CD4-positive, alpha-beta T cell treated with Interleukin-21 for 1 hour (primary cell): Measurements from ENCODE around the gene ABHD12.
"Not testable (repeated sequence)": the region's sequence is repeated elsewhere in the genome, so short reads cannot be mapped to it uniquely, and the experiment has no call there.

ENCODE experiments used
- DNase-seq: peaks from one replicate; pipeline ENCODE4 v3.0.0-alpha.2; 2020

The ABHD12 gene

DNA sequence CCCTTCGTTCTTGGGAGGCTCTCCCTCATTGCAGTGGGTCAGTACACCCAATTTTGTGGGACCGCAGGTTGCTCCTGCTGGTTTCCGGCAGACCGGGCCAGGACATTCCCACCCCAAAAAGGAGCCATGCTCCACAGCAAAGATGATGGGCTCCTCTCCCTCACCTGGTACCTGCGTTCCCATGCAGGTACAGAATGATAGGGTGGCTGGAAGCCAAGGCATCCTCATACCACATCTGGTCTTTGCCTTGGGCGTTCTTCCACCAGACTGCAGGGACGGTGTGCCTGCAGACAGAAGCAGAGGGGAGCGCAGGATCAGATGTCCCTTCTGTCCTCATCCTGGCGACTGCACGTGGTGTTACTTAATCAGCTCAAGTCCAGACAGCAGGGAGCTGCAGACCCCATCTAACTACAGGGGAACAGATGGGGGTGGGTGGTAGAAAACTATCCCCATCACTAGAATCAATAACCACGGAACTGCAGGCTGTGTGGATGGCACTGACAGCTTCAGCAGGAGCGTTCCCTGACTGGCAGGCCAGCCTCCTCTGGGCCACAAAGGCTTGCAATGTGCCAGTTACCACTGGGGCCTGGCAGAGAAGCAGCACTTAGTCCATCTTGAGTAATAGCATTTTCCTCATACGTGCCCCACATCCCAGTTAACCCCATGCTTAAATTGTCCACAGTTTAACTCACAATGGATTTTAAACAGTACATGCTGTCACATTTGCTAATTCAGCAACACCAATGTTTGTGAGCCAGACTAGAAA, 70.4 kb downstream of the ABHD12 start:
- no peak for DNase-seq

- no peak for DNase-seq
Measured at GRCh38 chr20:25319241-25320034, 71.2 kb downstream of the ABHD12 start.

- DNase-seq = peak; percentile 16
Measured at GRCh38 chr20:25318471-25319240, 72.0 kb downstream of the ABHD12 start.

- DNase-seq = no peak
Measured at GRCh38 chr20:25317351-25318075, 73.1 kb downstream of the ABHD12 start.

DNA sequence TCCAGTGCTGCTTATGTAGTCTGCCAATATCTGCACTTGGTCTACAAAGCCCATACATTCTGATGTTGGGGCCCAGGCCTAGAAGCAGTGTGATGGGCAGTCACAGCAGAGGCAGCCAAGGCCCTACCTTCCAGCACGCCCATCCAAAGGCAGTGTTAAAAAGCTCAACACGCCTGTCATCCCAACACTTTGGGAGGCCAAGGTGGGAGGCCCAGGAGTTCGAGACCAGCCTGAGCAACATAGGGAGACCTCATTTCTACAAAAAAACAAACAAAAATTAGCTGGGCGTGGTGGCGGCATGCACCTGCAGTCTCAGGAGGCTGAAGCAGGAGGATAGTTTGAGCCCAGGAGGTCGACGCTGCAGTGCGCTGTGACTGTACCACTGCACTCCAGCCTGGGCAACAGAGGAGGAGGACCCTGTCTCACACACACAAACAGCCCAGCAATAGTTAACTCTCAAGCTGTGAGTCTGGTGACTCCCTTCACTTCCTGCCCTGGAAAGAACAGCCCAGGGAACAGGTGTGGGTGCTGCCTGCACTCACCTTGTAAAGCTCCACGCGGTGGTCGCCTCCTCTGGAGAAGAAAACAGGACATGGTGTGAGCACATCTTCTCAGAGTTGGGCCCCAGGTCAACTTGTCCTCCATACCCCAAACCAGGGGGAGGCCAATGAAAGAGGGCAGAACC, 74.0 kb downstream of the ABHD12 start:
- DNase-seq = no peak

DNA sequence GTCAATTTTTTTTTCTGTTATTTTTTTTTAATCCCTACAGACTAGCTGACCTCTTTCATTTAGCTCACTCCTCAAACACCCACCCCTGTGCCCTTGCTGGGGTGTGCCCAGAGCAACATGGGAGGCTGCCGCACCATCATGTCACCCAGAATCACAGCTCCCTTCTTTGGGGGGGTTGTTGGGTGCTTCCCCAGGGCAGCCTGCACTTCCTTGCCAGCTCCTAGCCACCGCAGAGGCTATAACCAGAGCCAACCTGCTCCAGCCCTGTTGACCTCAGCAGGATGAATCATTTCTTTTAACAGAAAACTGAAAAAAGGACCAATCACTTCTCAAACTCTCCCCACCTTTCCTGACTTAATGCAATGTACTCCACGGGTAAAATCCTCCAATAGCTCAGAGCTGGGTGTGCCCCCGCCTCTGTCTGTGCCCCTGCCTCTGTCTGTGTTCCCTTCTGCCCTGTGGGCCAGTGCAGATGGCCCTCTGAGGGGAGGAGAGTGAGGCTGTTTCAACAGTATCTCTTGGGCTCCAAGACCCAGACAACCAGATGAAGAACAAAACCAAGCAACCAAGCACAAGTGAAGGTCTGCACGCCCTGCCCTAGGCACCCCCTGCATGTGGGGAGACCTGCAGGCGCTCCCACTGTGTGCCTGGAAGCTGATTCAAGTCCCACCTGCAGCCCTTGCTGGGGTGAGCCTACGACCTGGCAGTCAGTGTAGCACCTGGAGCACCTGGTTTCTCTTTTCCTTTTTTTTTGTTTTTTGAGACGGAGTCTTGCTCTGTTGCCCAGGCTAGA, 75.0 kb downstream of the ABHD12 start:
- DNase-seq = no peak

DNA sequence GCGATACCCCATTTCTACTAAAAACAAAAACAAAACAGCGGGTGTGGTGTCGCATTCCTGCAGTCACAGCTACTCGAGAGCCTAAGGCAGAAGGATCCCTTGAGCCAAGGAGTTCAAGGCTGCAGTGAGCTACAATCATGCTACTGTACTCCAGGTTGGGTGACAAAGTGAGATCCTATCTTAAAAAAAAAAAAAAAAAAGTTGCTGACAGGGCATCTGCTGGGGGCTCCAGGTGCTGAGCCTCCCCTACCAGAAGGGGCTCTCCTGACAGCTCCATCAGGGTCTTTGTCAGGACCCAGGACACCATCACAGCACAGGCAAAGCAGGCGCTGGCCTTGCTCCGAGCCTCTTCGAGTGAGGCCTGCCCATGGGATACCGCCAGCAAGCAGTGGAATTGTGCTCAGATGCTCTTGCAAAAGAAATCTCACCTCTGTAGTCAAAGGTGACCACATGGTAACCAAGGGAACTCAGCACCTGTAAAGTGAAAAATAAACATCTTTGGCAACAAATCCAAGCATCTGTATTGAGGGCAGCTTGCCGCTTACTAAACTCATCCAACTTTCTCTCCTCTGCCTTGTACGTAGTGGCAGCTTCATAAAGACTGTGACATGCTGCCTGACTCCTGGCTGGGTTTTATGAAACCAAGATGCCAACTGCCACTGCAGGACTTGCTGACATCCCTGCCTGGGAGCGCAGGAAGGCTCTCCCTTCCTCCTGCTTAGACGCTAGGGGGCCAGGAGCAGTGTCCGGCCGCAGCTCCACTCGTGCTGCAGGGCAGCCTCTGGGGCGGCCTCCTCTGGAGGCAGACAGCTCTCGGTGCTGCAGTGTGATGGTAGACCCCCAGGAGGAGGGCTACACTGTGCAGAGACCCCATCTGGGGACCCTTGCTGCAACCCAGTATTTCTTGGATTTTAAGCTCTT, 75.9 kb downstream of the ABHD12 start:
- DNase-seq = no peak

- no peak for DNase-seq
Measured at GRCh38 chr20:25313593-25313992, 77.0 kb downstream of the ABHD12 start.

DNA sequence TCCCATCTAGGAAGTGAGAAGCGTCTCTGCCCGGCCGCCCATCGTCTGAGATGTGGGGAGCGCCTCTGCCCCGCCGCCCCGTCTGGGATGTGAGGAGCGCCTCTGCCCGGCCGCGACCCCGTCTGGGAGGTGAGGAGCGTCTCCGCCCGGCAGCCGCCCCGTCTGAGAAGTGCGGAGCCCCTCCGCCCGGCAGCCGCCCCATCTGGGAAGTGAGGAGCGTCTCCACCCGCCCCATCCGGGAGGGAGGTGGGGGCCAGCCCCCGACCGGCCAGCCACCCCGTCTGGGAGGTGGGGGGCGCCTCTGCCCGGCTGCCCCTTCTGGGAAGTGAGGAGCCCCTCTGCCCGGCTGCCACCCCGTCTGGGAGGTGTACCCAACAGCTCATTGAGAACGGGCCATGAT, 77.9 kb downstream of the ABHD12 start:
- not testable (repeated sequence) for DNase-seq

GRCh38 chr20:25310921-25311728, 79.5 kb downstream of the ABHD12 start:
- DNase-seq = no peak

GRCh38 chr20:25310268-25310920, 80.2 kb downstream of the ABHD12 start:
- DNase-seq = peak; percentile 41

GRCh38 chr20:25309395-25310267, 81.0 kb downstream of the ABHD12 start:
- no peak for DNase-seq

DNA sequence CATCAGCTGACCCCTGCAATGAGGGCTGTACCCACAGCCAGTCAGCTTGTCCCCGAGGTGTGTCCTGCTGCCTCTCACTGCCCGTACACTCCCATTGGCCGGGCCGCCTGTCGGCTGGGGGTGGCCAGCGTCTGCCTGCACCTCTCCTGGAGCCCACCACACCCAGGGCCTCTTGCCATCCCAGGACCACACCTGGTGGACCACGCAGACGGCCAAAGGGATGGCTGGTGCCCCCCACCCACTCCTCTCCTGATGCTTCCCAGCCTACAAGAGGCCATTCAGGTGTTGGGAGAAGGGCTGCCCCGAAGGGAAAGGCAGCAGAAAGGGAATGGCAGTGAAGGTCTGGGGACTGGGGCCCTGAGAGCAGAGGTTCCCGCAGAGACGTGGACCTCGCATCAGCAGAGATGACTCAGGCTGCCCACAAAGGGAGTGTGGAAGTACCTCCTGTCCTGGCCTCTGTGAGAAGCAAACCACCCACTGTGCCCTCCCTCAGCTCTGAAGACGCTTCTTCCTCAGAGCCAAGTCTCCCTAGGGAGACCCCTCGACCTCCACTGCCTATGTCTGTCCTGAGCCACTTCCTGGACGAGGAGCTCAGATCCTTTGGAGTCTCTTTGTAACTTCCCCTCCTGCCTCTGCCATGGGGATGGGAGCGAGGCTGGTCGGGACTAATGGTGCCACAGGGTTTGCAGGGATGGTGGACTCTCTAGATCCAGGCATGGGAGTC, 81.8 kb downstream of the ABHD12 start:
- DNase-seq = no peak

DNA sequence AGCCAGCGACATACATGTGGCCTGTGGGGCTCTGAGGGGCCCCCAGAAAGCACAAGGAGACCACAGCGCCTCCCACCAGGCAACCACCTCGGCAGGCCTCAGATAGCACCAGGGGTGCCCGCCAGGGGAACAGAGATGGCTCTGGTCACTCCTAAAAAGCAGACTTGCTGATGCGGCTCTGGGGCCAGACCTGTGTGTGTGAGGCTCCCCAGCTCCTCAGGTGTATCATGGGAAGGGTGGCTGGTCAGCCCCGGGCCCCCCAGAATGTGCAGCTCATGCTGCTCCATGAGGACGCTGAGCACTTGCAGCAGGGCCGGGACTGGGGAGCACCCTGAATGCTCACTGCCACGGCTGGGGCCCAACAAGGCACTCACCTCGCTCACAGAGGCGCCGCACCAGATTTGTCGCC, 82.5 kb downstream of the ABHD12 start:
- no peak for DNase-seq

DNA sequence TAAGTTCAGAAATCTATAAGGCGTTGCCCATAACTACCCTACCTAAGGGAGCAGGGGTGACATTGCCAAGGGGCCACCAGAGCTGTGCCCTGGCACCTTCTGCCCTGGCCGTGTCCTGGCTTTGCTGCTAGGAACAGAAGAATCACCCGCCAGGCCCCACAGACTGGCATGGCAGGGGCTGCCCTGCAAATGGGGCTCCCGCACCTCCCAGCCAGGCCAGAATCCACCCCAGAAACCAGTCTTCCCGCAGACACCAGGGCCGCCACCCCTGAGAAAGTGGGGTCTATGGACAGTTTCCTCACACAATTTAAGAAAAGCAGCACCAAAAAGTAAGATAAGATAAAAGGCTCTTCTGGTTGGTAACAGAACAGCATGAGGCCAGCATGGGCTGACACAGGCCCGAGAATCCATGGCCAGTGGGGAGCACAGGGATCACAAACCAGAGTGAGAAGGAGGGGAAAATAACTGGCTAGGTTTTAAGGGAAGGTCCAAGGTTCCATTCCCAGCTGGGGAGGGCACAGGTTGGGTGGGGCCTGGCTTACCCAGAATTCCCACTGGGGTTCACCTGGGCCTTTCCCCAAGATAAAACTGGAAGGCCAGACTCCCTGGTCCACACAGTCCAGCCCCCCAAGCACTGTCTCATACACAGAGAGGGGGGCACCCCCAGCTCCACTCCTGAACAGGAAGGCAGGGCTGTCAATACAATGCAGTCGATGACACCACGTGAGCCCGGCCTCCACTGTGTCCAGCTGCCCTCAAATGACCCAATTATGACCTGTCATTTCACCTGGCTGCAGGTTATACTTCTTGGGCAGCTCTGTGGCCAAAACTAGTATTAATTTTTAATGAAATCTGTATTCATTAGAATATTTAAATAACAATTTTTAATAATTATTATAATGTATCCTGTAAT, 83.4 kb downstream of the ABHD12 start:
- DNase-seq = no peak

- no peak for DNase-seq
Measured at GRCh38 chr20:25304025-25304549, 86.5 kb downstream of the ABHD12 start.
